GM20000 (cell line): ENCODE data around the gene ZNF775.

Source experiments
- DNase-seq: peaks from one replicate; pipeline ENCODE4 v3.0.0; 2012; ENCODE audit warnings: low spot score
- TF ChIP-seq, protein P1 (sequence below): IDR thresholded peaks from 2 replicates; pipeline ENCODE4 v1.5.1; 2012; ENCODE audit warnings: mild to moderate bottlenecking, control low read depth; ENCODE audit errors: extremely low read depth, missing control alignments

The ZNF775 gene

DNA sequence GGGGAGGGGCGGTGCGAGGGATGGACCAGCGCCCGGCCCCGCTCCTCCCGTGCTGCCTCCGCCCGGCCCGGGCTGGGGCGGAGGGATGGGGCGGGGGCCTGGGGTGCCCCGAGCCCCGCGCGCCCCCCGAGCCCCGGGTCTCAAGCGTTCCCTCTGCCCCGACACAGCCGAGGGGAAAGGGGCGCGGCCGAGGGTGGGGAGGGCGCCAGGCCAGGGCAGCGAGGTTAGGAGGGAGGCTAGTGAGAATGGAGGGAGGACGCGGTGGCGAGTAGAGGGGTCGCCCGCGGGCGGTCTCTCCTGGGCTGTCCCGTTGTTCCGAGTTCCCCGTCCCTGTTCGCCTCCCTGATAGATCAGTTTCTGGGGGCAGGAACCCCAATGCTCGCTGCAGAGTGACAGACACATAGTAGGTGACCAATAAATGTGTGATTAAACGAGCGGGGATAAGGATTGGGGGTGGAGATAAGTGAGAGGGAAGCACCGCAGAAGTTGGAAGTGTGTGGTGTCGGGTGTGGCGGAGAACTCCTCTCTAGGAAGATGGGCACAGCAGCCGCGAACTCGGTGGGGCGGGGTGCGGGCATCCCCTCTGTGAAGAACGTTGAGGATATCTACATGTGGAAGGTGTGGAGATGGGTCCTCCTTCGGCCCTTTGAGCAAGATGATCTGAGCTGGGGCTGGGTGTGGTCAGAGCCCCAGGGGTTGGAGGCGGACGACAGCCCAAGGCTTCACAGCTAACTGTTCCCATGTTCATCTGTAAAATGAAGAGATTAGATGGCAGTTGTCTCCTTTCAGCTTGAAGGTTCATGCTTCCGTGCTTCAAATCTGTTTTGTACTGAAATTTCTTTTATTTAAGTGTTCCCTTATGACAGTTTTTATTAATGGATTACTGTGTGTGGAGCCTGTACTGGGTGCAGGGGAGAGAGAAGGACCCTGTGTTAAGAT is 580 bp downstream of the ZNF775 start:
- no peak for DNase-seq
- TF ChIP-seq, protein P1, sequence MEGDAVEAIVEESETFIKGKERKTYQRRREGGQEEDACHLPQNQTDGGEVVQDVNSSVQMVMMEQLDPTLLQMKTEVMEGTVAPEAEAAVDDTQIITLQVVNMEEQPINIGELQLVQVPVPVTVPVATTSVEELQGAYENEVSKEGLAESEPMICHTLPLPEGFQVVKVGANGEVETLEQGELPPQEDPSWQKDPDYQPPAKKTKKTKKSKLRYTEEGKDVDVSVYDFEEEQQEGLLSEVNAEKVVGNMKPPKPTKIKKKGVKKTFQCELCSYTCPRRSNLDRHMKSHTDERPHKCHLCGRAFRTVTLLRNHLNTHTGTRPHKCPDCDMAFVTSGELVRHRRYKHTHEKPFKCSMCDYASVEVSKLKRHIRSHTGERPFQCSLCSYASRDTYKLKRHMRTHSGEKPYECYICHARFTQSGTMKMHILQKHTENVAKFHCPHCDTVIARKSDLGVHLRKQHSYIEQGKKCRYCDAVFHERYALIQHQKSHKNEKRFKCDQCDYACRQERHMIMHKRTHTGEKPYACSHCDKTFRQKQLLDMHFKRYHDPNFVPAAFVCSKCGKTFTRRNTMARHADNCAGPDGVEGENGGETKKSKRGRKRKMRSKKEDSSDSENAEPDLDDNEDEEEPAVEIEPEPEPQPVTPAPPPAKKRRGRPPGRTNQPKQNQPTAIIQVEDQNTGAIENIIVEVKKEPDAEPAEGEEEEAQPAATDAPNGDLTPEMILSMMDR: no peak

DNA sequence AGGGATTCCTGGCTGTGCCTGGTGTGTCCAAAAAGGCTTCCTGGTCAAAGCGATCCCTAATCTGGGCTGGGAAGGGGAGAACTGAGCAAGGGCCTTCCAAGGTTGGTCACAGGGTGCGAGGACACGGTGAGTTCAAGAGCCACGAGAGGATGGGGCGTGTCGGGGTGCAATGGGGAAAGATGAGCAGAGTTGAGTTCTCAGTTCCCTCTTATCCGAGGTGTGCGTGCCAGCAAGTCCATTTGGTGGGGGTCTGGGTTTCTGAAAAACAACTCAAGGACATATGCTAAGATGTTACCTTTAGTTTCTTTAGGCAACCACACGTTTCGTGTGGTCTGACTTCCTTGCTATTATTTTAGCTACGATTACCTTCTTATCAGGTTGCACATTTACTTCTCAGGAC is 1.3 kb downstream of the ZNF775 start:
- TF ChIP-seq, protein P1: no peak
- DNase-seq: peak; percentile 77

GRCh38 chr7:150381096-150381495 is 2.0 kb downstream of the ZNF775 start:
- DNase-seq: no peak
- TF ChIP-seq, protein P1: no peak

GRCh38 chr7:150381785-150382122 is 2.6 kb downstream of the ZNF775 start:
- no peak for DNase-seq
- TF ChIP-seq, protein P1: no peak

DNA sequence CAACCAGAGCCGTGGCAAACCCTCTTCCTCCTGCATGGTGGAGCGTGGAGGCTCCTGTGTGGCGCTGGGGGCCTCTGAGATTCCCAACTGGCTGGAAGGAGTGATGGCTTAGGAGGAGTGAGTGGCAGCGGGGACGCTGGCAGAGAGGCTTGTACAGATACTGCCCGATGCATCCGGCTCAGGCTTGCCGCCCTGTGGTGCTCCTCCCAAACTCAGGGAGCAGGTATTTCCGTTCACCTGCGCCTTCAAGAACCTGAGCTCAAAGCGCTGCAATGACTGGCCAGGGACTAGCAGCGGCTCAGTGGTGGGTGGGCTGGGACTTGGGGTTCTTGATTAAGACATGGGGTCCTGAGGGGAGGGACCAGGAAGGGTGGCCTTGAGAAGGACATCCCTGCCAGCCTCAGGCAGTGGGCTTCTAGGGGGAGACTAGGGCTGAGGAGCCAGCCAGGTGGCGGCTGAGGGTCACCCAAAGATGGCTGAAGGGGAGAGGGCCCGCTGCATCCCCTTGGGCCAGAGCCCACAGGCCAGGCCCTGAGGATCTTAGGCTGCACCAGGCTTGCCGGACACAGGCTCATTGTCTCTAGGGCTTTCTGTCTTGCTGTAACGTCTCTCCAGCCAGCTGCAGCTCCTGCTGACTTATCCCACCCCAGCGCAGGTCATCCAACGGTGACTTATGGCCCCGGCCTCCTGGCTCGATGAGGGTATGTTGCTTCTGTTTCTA is 3.2 kb downstream of the ZNF775 start:
- DNase-seq: no peak
- TF ChIP-seq, protein P1: no peak

DNA sequence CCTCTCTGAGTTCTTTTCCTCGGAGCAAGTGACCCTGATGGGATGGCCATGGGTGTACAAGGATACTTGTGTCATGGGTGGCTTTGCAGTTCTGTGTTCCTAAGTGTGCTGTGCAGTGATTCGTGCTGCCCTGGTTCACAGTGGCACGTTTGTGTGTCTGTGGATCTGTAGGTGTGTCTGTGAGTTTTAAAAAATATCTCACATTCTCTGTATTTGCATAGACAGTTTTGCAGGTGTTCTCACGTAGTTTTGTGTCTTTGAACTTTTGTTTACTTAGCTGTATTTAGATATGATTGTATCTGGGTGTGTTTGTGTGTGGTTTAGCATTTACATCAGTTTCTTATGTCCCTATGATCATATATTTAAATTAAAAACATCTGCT is 3.7 kb downstream of the ZNF775 start:
- TF ChIP-seq, protein P1: no peak
- no peak for DNase-seq

- no peak for DNase-seq
- TF ChIP-seq, protein P1: no peak
Observed at GRCh38 chr7:150383710-150384397, 4.7 kb downstream of the ZNF775 start.
